Measurements from ENCODE around the gene MADCAM1. TPM values are rescaled to one million over a fixed set of nuclear protein-coding genes. Genes with fewer than 3 reads are reported as not detected.

The MADCAM1 gene
- total RNA-seq, 1 donor from 2014 or later = 0.98 TPM

DNA sequence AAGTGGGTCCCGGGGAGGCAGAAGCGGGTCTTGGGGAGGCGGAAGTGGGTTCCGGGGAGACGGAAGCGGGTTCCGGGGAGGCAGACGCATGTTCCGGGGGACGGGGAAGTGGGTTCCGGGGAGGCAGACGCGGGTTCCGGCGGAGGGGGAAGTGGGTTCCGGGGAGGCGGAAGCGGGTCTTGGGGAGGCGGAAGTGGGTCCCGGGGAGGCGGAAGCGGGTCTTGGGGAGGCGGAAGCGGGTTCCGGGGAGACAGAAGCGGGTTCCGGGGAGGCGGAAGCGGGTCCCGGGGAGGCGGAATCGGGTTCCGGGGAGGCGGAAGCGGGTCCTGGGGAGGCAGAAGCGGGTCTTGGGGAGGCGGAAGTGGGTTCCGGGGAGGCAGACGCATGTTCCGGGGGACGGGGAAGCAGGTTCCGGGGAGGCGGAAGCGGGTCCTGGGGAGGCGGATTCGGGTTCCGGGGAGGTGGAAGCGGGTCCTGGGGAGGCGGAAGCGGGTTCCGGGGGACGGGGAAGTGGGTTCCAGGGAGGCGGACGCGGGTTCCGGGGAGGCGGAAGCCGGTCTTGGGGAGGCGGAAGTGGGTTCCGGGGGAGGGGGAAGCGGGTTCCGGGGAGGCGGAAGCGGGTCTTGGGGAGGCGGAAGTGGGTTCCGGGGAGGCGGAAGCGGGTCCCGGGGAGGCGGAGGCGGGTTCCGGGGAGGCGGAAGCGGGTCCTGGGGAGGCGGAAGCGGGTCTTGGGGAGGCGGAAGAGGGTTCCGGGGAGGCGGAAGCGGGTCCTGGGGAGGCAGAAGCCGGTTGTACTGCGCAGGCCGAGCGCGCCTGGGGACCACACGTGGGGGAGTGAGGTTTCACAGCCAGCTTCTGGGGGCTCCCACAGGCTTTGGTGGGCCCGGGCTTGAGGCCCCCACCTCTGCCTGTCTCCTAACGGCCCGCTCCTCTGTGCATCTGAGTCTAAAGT, 37.9 kb upstream of the MADCAM1 start:
- Mint-ChIP-seq H3K27ac (no peak overlapping the region), H3K27me3 (ENCODE audit: low read depth) (no peaks in the 10 kb centered on the region), H3K4me1 (peaks cover 6% of the 10 kb centered on the region), H3K36me3 (peaks cover 14% of the 10 kb centered on the region), H3K9me3 (no peaks in the 10 kb centered on the region), H3K4me3 (no peak overlapping the region)
- no peak for DNase-seq (ENCODE audit: low spot score in 2 of 2, unreplicated experiment in 2 of 2)
- TF ChIP-seq, protein P1, sequence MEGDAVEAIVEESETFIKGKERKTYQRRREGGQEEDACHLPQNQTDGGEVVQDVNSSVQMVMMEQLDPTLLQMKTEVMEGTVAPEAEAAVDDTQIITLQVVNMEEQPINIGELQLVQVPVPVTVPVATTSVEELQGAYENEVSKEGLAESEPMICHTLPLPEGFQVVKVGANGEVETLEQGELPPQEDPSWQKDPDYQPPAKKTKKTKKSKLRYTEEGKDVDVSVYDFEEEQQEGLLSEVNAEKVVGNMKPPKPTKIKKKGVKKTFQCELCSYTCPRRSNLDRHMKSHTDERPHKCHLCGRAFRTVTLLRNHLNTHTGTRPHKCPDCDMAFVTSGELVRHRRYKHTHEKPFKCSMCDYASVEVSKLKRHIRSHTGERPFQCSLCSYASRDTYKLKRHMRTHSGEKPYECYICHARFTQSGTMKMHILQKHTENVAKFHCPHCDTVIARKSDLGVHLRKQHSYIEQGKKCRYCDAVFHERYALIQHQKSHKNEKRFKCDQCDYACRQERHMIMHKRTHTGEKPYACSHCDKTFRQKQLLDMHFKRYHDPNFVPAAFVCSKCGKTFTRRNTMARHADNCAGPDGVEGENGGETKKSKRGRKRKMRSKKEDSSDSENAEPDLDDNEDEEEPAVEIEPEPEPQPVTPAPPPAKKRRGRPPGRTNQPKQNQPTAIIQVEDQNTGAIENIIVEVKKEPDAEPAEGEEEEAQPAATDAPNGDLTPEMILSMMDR (IDR thresholded peaks at IDR 0.05; ENCODE audit: unreplicated experiment) = no peak

- Mint-ChIP-seq H3K4me1 (peaks cover 6% of the 10 kb centered on the region), H3K4me3 (peak overlapping the region; percentile 87), H3K36me3 (peaks cover 9% of the 10 kb centered on the region), H3K9me3 (peaks cover 4% of the 10 kb centered on the region), H3K27ac (peak overlapping the region; percentile 93), H3K27me3 (ENCODE audit: low read depth) (no peaks in the 10 kb centered on the region)
- TF ChIP-seq, protein P1 (IDR thresholded peaks at IDR 0.05; ENCODE audit: unreplicated experiment) = no peak
- peak; percentile 78 to 85 for DNase-seq (ENCODE audit: low spot score in 2 of 2, unreplicated experiment in 2 of 2)
Observed at GRCh38 chr19:459724-460511, 36.4 kb upstream of the MADCAM1 start.

GRCh38 chr19:460877-461720, 35.2 kb upstream of the MADCAM1 start, which contains the start of gene SHC2:
Gene SHC2, minus strand, starts transcription at chr19:461033. Its CDS starts 37 bp downstream, at chr19:460996.
- DNase-seq (ENCODE audit: low spot score in 2 of 2, unreplicated experiment in 2 of 2) = peak in 1 of 2 experiments; percentile 67
- Mint-ChIP-seq H3K4me3 (peak within 1 kb of the TSS; percentile 87), H3K27ac (peak within 1 kb of the TSS; percentile 93), H3K4me1 (peaks cover 6% of the 10 kb centered on the region), H3K9me3 (peaks cover 4% of the 10 kb centered on the region), H3K27me3 (ENCODE audit: low read depth) (no peaks in the 10 kb centered on the region), H3K36me3 (peaks cover 9% of the 10 kb centered on the region)
- TF ChIP-seq, protein P1 (IDR thresholded peaks at IDR 0.05; ENCODE audit: unreplicated experiment) = no peak

DNA sequence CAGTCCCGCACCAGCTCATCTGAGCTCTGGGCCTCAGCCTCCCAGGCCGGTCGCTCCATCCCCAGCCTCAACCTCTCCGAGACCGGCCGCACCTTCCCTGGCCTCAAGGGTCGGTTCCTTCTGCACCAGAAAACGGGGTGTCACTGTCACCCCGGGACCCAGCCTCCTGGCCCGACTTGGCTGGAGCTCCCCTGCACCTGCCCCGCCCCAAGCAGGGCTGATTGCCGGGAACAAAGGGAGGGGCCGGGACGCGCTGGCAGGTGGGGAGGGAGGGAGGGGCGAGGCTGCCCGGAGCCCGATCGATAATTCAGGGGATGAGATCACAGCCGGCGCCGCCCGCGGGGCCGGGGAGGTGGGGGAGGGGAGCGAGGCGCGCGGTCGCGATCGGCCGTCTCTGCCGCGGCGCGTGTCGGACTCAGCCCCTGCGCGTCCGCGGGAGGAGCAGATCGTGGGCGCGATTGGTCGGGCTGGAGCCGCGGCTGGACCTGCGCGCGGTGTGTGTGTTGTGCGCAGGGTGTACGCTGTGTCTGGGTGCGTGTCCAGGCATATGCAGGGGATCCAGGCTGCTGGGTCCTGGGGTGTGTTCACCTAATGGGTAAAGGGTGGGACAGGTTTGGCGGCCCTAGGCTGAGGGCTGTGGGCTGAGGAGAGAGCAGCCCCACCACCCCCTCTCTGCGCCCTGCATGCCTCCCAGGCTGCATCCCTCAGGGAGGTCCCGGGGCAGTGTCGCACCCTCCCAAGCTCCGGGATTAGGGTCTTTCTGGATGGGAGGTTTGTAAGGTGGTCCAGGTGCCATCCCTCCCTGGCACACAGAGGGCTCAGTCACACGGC, 34.4 kb upstream of the MADCAM1 start:
- H3K4me3 Mint-ChIP-seq = peak overlapping the region; percentile 65
- no peaks in the 10 kb centered on the region for H3K27me3 Mint-ChIP-seq (ENCODE audit: low read depth)
- DNase-seq (ENCODE audit: low spot score in 2 of 2, unreplicated experiment in 2 of 2) = no peak
- H3K4me1 Mint-ChIP-seq = peaks cover 6% of the 10 kb centered on the region
- H3K9me3 Mint-ChIP-seq = peaks cover 4% of the 10 kb centered on the region
- H3K36me3 Mint-ChIP-seq = peaks cover 6% of the 10 kb centered on the region
- H3K27ac Mint-ChIP-seq = no peak overlapping the region
- TF ChIP-seq, protein P1 (IDR thresholded peaks at IDR 0.05; ENCODE audit: unreplicated experiment) = no peak
